A549 (cell line): ENCODE data around the gene BRF1. TPM values are rescaled to one million over a fixed set of nuclear protein-coding genes. Genes with fewer than 3 reads are reported as not detected.

Source experiments
- ATAC-seq, 2 experiments: fragments of 200-7000 bp in 1 of 2; fragments of >200 bp in 1 of 2; cut with Nextera tagmentation in 1 of 2; cut with Tn5 transposase in 1 of 2; 3 replicates each; pipeline versions ENCODE4 v1.8.0 to v1.9.1; 2018 to 2020; ENCODE audit warnings: mild to moderate bottlenecking in 1 of 2, moderate library complexity in 1 of 2
- CTCF ChIA-PET: fragments of 300-600 bp; sonication (Branson Sonifier 250); formaldehyde crosslinking; extraction: SDS; loops from one replicate; lab custom pipeline; 2021; ENCODE audit warnings: antibody characterized with exemption, inconsistent platforms; lab: Yijun Ruan, JAX
- POLR2A ChIA-PET: fragments of 350-600 bp; formaldehyde crosslinking; extraction: SDS; loops from one replicate; lab custom pipeline; 2021; ENCODE audit warnings: antibody characterized with exemption, inconsistent platforms; lab: Yijun Ruan, JAX
- DNase-seq, 2 experiments: peaks; one replicate each; pipeline versions ENCODE4 v3.0.0 to v3.0.0-alpha.2; 2011 to 2016; ENCODE audit warnings: low read depth in 1 of 2, low spot score in 1 of 2
- FAIRE-seq: peaks from 2 replicates; lab custom pipeline; 2011; peaks lifted over from hg19 to GRCh38; lab: Jason Lieb, UNC
- H3K27ac ChIP-seq, 2 experiments: fragments of >200 bp; sonication (Bioruptor Twin); formaldehyde crosslinking; 3 replicates each; pipeline ENCODE4 v1.5.1; 2016 to 2017
- H3K4me1 ChIP-seq: fragments of >200 bp; sonication (Bioruptor Twin); formaldehyde crosslinking; 3 replicates; pipeline ENCODE4 v1.6.1; 2016
- H3K4me2 ChIP-seq: fragments of >200 bp; sonication (Bioruptor Twin); formaldehyde crosslinking; 3 replicates; pipeline ENCODE4 v1.6.1; 2016
- H3K4me3 ChIP-seq: fragments of >200 bp; sonication (Bioruptor Twin); formaldehyde crosslinking; 3 replicates; pipeline ENCODE4 v1.5.1; 2016
- H3K9me3 ChIP-seq: fragments of >200 bp; sonication (Bioruptor Twin); formaldehyde crosslinking; 3 replicates; pipeline ENCODE4 v1.6.1; 2016
- CBX8 ChIP-seq: fragments of 200-600 bp; sonication (generic); IDR thresholded peaks from 2 replicates; pipeline ENCODE4 v1.6.1; 2016
- FOSB ChIP-seq: fragments of 250-450 bp; sonication (Bioruptor Pico); IDR thresholded peaks from 2 replicates; pipeline ENCODE4 v1.5.0; 2020; ENCODE audit warnings: mild to moderate bottlenecking, moderate library complexity
- FOSL2 ChIP-seq, 2 experiments: fragments of 450-650 bp in 1 of 2; fragments of >200 bp in 1 of 2; sonication (Bioruptor Twin) in 1 of 2; formaldehyde crosslinking; IDR thresholded peaks; 2 replicates each; pipeline versions ENCODE4 v1.5.0 to v1.6.1; 2016 to 2020; ENCODE audit warnings: mild to moderate bottlenecking in 1 of 2, moderate library complexity in 1 of 2
- FOXS1 ChIP-seq: fragments of 250-450 bp; sonication (Bioruptor Pico); IDR thresholded peaks from 2 replicates; pipeline ENCODE4 v1.5.0; 2020; ENCODE audit warnings: mild to moderate bottlenecking, moderate library complexity
- HEYL ChIP-seq: fragments of 250-450 bp; sonication (Bioruptor Pico); IDR thresholded peaks from 2 replicates; pipeline ENCODE4 v1.8.0; 2021; ENCODE audit warnings: mild to moderate bottlenecking, moderate library complexity
- KDM5A ChIP-seq: fragments of 200-600 bp; sonication (generic); IDR thresholded peaks from 2 replicates; pipeline ENCODE4 v1.6.1; 2016; ENCODE audit warnings: antibody characterized with exemption, mild to moderate bottlenecking
- MAZ ChIP-seq: fragments of 150-350 bp; IDR thresholded peaks from 2 replicates; pipeline ENCODE4 v1.6.1; 2014; ENCODE audit warnings: antibody characterized with exemption, low read depth, low read length, borderline replicate concordance
- NFE2L2 ChIP-seq: fragments of 150-350 bp; conservative IDR thresholded peaks from 2 replicates; pipeline ENCODE4 v1.6.1; 2014; ENCODE audit warnings: low read length
- NPAS2 ChIP-seq: fragments of 250-450 bp; sonication (Bioruptor Pico); IDR thresholded peaks from 2 replicates; pipeline ENCODE4 v1.8.0; 2022; ENCODE audit warnings: mild to moderate bottlenecking, moderate library complexity, borderline replicate concordance
- NR3C1 ChIP-seq: fragments of >200 bp; sonication (Bioruptor Twin); formaldehyde crosslinking; IDR thresholded peaks from 3 replicates; pipeline ENCODE4 v1.6.1; 2017
- PHF8 ChIP-seq: fragments of 200-600 bp; sonication (generic); IDR thresholded peaks from 2 replicates; pipeline ENCODE4 v1.6.1; 2016; ENCODE audit warnings: low read depth, mild to moderate bottlenecking, antibody characterized with exemption, moderate library complexity, borderline replicate concordance
- POLR2AphosphoS2 ChIP-seq: conservative IDR thresholded peaks from 2 replicates; pipeline ENCODE4 v1.6.1; 2012; ENCODE audit warnings: low read length, improper control_type of control experiment, inconsistent platforms
- RARB ChIP-seq: fragments of 250-450 bp; sonication (Bioruptor Pico); IDR thresholded peaks from 2 replicates; pipeline ENCODE4 v1.8.0; 2021; ENCODE audit warnings: mild to moderate bottlenecking, moderate library complexity
- RNF2 ChIP-seq: fragments of 200-600 bp; sonication (generic); IDR thresholded peaks from 2 replicates; pipeline ENCODE4 v1.6.1; 2016; ENCODE audit warnings: low read depth, mild to moderate bottlenecking, antibody characterized with exemption, moderate library complexity, borderline replicate concordance
- WGBS: methylation state at CpG from one replicate; pipeline ENCODE4 v1.1.6; 2017; ENCODE audit errors: missing lambda C conversion rate; 5-methylcytosine and 5-hydroxymethylcytosine counted together
- polyA plus RNA-seq, 4 experiments: library from polyadenylated mRNA; depleted of rRNA in 3 of 4; stranded (reverse); fragments of >200 nt; fragmentation: RNase III in 1 of 4; extraction: RNeasy Plus Mini Kit Qiagen cat#74134 plus additional on column Dnase treatment in 1 of 4; gene quantifications; 2 replicates in 3 of 4; 3 replicates in 1 of 4; pipeline ENCODE4 v1.2.3, GENCODE V29; 2011 to 2017
- TF ChIP-seq, protein P1 (sequence below): fragments of >200 bp; sonication (Bioruptor Twin); formaldehyde crosslinking; IDR thresholded peaks from 3 replicates; pipeline ENCODE4 v1.5.1; 2016
- TF ChIP-seq, protein P2 (sequence below): IDR thresholded peaks from 2 replicates; pipeline ENCODE4 v1.6.1; 2012
- TF ChIP-seq, protein P3 (sequence below): fragments of >200 bp; sonication (Bioruptor Twin); formaldehyde crosslinking; IDR thresholded peaks from 2 replicates; pipeline ENCODE4 v1.6.1; 2016
- TF ChIP-seq, protein P4 (sequence below): fragments of >200 bp; sonication (Bioruptor Twin); formaldehyde crosslinking; IDR thresholded peaks from 3 replicates; pipeline ENCODE4 v1.6.1; 2016
- TF ChIP-seq, protein P5 (sequence below): fragments of 200-600 bp; sonication (generic); IDR thresholded peaks from 2 replicates; pipeline ENCODE4 v1.6.1; 2016; ENCODE audit warnings: antibody characterized with exemption, mild to moderate bottlenecking, moderate library complexity
- TF ChIP-seq, protein P6 (sequence below): fragments of 150-350 bp; IDR thresholded peaks from 2 replicates; pipeline ENCODE4 v1.6.1; 2014; ENCODE audit warnings: low read depth, mild to moderate bottlenecking, low read length

Gene BRF1
- polyA plus RNA-seq, 2 of the 4 experiments (the other 2 are of a cell fraction), result 8.5 to 25.7 TPM

DNA sequence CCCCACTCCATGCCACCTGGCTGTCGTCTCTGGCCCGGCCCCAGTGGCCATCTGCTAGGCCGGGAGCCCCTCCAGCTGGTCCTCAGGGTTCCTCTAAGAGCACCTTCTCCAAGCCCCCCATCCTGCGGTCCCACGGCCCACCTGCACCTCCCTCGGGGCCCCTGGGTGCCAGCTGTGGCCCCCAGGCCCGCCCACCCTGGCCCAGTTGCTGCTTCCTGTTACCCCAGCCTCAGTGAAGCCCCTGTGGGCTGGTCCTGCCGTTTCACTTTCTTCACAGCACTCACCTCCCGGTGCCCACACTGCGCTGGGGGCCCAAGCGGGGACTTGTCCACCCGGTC, 92.1 kb downstream of the BRF1 start:
- peaks cover 31% of the 10 kb centered on the region for H3K4me1 ChIP-seq
- TF ChIP-seq FOXS1 (no peak), POLR2AphosphoS2 (no peak), RARB (CRISPR knock-in tag) (no peak), CBX8 (no peak), NFE2L2 (no peak), FOSB (CRISPR knock-in tag) (no peak), NPAS2 (no peak), RNF2 (no peak), NR3C1 (no peak), KDM5A (no peak), HEYL (no peak), MAZ (no peak), FOSL2 (IDR thresholded peaks at IDR 0.05) (no peak), FOSL2 (CRISPR knock-in tag; IDR thresholded peaks at IDR 0.05) (no peak), PHF8 (no peak)
- TF ChIP-seq, protein P1, sequence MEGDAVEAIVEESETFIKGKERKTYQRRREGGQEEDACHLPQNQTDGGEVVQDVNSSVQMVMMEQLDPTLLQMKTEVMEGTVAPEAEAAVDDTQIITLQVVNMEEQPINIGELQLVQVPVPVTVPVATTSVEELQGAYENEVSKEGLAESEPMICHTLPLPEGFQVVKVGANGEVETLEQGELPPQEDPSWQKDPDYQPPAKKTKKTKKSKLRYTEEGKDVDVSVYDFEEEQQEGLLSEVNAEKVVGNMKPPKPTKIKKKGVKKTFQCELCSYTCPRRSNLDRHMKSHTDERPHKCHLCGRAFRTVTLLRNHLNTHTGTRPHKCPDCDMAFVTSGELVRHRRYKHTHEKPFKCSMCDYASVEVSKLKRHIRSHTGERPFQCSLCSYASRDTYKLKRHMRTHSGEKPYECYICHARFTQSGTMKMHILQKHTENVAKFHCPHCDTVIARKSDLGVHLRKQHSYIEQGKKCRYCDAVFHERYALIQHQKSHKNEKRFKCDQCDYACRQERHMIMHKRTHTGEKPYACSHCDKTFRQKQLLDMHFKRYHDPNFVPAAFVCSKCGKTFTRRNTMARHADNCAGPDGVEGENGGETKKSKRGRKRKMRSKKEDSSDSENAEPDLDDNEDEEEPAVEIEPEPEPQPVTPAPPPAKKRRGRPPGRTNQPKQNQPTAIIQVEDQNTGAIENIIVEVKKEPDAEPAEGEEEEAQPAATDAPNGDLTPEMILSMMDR, result no peak
- TF ChIP-seq, protein P2, sequence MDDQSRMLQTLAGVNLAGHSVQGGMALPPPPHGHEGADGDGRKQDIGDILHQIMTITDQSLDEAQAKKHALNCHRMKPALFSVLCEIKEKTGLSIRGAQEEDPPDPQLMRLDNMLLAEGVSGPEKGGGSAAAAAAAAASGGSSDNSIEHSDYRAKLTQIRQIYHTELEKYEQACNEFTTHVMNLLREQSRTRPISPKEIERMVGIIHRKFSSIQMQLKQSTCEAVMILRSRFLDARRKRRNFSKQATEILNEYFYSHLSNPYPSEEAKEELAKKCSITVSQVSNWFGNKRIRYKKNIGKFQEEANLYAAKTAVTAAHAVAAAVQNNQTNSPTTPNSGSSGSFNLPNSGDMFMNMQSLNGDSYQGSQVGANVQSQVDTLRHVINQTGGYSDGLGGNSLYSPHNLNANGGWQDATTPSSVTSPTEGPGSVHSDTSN, result no peak
- TF ChIP-seq, protein P3, sequence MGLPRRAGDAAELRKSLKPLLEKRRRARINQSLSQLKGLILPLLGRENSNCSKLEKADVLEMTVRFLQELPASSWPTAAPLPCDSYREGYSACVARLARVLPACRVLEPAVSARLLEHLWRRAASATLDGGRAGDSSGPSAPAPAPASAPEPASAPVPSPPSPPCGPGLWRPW, result no peak
- TF ChIP-seq, protein P4, sequence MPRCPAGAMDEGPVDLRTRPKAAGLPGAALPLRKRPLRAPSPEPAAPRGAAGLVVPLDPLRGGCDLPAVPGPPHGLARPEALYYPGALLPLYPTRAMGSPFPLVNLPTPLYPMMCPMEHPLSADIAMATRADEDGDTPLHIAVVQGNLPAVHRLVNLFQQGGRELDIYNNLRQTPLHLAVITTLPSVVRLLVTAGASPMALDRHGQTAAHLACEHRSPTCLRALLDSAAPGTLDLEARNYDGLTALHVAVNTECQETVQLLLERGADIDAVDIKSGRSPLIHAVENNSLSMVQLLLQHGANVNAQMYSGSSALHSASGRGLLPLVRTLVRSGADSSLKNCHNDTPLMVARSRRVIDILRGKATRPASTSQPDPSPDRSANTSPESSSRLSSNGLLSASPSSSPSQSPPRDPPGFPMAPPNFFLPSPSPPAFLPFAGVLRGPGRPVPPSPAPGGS, result no peak
- TF ChIP-seq, protein P5, sequence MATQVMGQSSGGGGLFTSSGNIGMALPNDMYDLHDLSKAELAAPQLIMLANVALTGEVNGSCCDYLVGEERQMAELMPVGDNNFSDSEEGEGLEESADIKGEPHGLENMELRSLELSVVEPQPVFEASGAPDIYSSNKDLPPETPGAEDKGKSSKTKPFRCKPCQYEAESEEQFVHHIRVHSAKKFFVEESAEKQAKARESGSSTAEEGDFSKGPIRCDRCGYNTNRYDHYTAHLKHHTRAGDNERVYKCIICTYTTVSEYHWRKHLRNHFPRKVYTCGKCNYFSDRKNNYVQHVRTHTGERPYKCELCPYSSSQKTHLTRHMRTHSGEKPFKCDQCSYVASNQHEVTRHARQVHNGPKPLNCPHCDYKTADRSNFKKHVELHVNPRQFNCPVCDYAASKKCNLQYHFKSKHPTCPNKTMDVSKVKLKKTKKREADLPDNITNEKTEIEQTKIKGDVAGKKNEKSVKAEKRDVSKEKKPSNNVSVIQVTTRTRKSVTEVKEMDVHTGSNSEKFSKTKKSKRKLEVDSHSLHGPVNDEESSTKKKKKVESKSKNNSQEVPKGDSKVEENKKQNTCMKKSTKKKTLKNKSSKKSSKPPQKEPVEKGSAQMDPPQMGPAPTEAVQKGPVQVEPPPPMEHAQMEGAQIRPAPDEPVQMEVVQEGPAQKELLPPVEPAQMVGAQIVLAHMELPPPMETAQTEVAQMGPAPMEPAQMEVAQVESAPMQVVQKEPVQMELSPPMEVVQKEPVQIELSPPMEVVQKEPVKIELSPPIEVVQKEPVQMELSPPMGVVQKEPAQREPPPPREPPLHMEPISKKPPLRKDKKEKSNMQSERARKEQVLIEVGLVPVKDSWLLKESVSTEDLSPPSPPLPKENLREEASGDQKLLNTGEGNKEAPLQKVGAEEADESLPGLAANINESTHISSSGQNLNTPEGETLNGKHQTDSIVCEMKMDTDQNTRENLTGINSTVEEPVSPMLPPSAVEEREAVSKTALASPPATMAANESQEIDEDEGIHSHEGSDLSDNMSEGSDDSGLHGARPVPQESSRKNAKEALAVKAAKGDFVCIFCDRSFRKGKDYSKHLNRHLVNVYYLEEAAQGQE, result no peak
- TF ChIP-seq, protein P6, sequence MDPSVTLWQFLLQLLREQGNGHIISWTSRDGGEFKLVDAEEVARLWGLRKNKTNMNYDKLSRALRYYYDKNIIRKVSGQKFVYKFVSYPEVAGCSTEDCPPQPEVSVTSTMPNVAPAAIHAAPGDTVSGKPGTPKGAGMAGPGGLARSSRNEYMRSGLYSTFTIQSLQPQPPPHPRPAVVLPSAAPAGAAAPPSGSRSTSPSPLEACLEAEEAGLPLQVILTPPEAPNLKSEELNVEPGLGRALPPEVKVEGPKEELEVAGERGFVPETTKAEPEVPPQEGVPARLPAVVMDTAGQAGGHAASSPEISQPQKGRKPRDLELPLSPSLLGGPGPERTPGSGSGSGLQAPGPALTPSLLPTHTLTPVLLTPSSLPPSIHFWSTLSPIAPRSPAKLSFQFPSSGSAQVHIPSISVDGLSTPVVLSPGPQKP, result no peak
- H3K27ac ChIP-seq, result no peak overlapping the region
- no peak for FAIRE-seq
- ChIA-PET POLR2A (no interaction called here), CTCF (interaction anchor here (0.5 to 1.9 kb wide), 4 partner anchors 57 to 145 kb away, joined by 3 to 6 read pairs (median 4); no protein-coding TSS in a partner anchor)
- no peak for DNase-seq
- H3K4me2 ChIP-seq, result no peak overlapping the region
- H3K9me3 ChIP-seq, result no peaks in the 10 kb centered on the region
- H3K4me3 ChIP-seq, result no peak overlapping the region
- no peak for ATAC-seq
- 90% methylated on average over 7 of the region's 12 CpGs for WGBS
